Measurements from ENCODE around the gene NLGN1. TPM values are rescaled to one million over a fixed set of nuclear protein-coding genes. Genes with fewer than 3 reads are reported as not detected.
A peak's percentile ranks its signal among the peaks of the same experiment; 100 is the strongest.

NLGN1 gene
- total and polyA plus RNA-seq, 2 experiments from 2014 or later, result 5.3 to 10.9 TPM

- no peaks in the 10 kb centered on the region for H3K4me1 ChIP-seq (ENCODE audit: low read depth)
- no peak overlapping the region for H3K4me3 ChIP-seq
- no peak for DNase-seq (ENCODE audit: low read depth in 1 of 2, low spot score in 1 of 2)
- H3K27ac ChIP-seq, result no peak overlapping the region
- no peaks in the 10 kb centered on the region for H3K27me3 ChIP-seq
- no peaks in the 10 kb centered on the region for H3K36me3 ChIP-seq
- H3K9me3 ChIP-seq (ENCODE audit: low read depth), result no peaks in the 10 kb centered on the region
- no peak for TF ChIP-seq CTCF (IDR thresholded peaks at IDR 0.05; ENCODE audit: low read depth, low read length)
These were observed 149.5 kb downstream of the NLGN1 start for GRCh38 chr3:173547070-173547469.

- Histone ChIP-seq H3K27ac (no peak overlapping the region), H3K4me1 (ENCODE audit: low read depth) (no peaks in the 10 kb centered on the region), H3K36me3 (no peaks in the 10 kb centered on the region), H3K9me3 (ENCODE audit: low read depth) (no peaks in the 10 kb centered on the region), H3K27me3 (no peaks in the 10 kb centered on the region), H3K4me3 (no peak overlapping the region)
- no peak for TF ChIP-seq CTCF (IDR thresholded peaks at IDR 0.05; ENCODE audit: low read depth, low read length)
- DNase-seq (ENCODE audit: low read depth in 1 of 2, low spot score in 1 of 2), result no peak
These were observed 150.7 kb downstream of the NLGN1 start for GRCh38 chr3:173548261-173548660.

DNA sequence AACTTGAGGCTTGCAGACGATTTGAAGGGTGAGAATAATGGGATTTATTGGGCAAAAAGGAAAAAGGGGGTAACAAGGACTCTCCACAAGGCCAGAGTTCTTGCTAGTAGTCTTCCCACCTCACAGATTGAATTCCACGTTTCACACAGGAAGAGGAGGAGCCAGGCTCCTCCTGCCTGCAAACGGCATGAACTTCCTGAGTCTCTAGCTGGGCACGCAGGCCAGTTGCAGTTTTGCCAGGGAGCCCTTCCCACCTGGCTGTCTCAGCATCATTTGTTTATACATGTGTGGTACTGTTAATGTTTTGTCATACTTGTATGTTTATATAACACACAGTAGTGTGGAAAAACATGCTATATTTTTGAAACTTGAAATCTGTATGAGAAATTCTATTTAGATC is 155.0 kb downstream of the NLGN1 start:
- no peak for TF ChIP-seq CTCF (IDR thresholded peaks at IDR 0.05; ENCODE audit: low read depth, low read length)
- DNase-seq (ENCODE audit: low read depth in 1 of 2, low spot score in 1 of 2), result peak in 1 of 2 donors; percentile 2
- no peaks in the 10 kb centered on the region for H3K27me3 ChIP-seq
- no peaks in the 10 kb centered on the region for H3K9me3 ChIP-seq (ENCODE audit: low read depth)
- H3K4me1 ChIP-seq (ENCODE audit: low read depth), result no peaks in the 10 kb centered on the region
- H3K27ac ChIP-seq, result no peak overlapping the region
- H3K36me3 ChIP-seq, result no peaks in the 10 kb centered on the region
- no peak overlapping the region for H3K4me3 ChIP-seq

GRCh38 chr3:173553635-173554280 is 156.2 kb downstream of the NLGN1 start:
- no peaks in the 10 kb centered on the region for H3K4me1 ChIP-seq (ENCODE audit: low read depth)
- no peak overlapping the region for H3K27ac ChIP-seq
- no peak overlapping the region for H3K4me3 ChIP-seq
- peak; percentile 87 for TF ChIP-seq CTCF (IDR thresholded peaks at IDR 0.05; ENCODE audit: low read depth, low read length)
- H3K9me3 ChIP-seq (ENCODE audit: low read depth), result no peaks in the 10 kb centered on the region
- no peaks in the 10 kb centered on the region for H3K36me3 ChIP-seq
- DNase-seq (ENCODE audit: low read depth in 1 of 2, low spot score in 1 of 2), result peak; percentile 59 to 62
- no peaks in the 10 kb centered on the region for H3K27me3 ChIP-seq

DNA sequence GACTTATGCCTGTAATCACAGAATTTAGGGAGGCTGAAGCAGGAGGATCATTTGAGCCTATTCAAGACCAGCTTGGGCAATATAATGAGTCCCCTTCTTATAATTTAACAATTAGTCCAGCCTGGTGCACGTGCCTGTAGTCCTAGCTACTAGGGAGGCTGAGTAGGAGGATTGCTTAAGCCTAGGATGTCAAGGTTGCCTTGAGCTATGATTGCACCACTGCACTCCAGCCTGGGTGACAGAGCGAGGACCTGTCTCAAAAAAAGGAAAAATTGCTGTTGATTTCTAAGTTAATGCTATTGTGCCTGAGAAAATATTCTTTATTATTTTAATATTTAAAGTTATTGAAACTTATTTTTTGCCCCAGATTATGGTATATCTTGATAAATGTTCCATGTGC is 159.0 kb downstream of the NLGN1 start:
- H3K27me3 ChIP-seq, result no peaks in the 10 kb centered on the region
- no peaks in the 10 kb centered on the region for H3K36me3 ChIP-seq
- no peak overlapping the region for H3K27ac ChIP-seq
- H3K4me1 ChIP-seq (ENCODE audit: low read depth), result no peaks in the 10 kb centered on the region
- H3K9me3 ChIP-seq (ENCODE audit: low read depth), result no peaks in the 10 kb centered on the region
- H3K4me3 ChIP-seq, result no peak overlapping the region
- TF ChIP-seq CTCF (IDR thresholded peaks at IDR 0.05; ENCODE audit: low read depth, low read length), result no peak
- no peak for DNase-seq (ENCODE audit: low read depth in 1 of 2, low spot score in 1 of 2)

Data from cardiac muscle cell (in vitro differentiated cells and primary cell).